Measurements from ENCODE around the gene WDR54.
A peak's percentile ranks its signal among the peaks of the same experiment; 100 is the strongest.

The WDR54 gene

DNA sequence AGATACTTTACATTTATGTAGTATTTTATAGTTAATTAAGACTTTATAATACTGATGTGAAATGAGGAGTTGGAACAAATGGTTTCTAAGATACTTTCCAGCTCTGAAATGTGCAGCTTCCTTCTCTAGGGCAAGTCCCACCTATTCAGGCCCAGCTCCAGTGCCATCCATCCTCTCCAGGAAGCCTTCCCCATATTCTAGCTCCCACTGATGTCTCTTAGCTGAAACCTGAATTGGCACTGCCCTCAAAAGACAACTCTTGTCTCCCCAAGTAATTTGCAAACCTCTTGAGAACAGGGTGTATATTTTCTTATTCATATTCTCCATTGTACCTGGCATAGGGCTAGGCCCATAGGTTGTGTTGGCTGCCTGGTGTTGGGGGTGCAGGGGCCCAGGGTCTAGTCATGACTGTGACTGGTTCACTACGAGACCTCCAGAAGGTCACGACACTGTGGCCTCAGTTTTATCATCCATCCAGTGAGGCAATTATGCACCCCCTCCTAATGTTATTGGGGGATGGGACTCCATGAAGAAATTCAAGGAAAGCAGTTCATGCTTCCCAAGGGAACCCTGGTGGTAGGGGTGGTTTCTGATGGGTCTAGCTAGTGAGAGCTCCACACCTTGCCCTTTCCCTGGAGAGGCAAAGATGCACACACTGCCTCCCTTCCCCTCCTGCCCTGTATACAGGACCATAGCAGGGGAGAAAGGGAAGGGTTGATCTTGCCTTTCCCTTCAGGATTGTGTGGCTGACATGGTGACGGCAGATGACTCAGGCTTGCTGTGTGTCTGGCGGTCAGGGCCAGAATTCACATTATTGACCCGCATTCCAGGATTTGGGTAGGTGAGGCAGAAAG, 2.8 kb downstream of the WDR54 start:
- Histone ChIP-seq H3K4me3 (ENCODE audit: low read depth, low read length) (no peak overlapping the region), H3K9me3 (ENCODE audit: control insufficient read depth, insufficient read depth, low read depth, low read length) (no peaks in the 10 kb centered on the region), H3K36me3 (ENCODE audit: control insufficient read depth in 2 of 2, insufficient read depth in 1 of 2, low read length in 2 of 2) (peaks cover 15 to 57% of the 10 kb centered on the region in 2 experiments; a peak in 2 of 3 replicates), H3K4me1 (ENCODE audit: control insufficient read depth, insufficient read depth, low read length) (no peaks in the 10 kb centered on the region; the same call in 1 of the 2 replicates), H3K27ac (ENCODE audit: extremely low read depth, low read depth, low read length) (no peak overlapping the region)
- POLR2A ChIA-PET = interaction anchor here (0.5 to 3.3 kb wide), 4 partner anchors 16 to 34 kb away, joined by 4 to 17 read pairs (median 6); partner anchors contain the start of gene WBP1
- CTCF ChIA-PET = interaction anchor here (0.6 to 0.9 kb wide), 2 partner anchors 26 to 161 kb away, joined by 3 read pairs; no protein-coding TSS in a partner anchor
- TF ChIP-seq ZNF571 (tag by site-specific recombination; IDR thresholded peaks at IDR 0.05) (no peak), ZNF157 (tag by site-specific recombination; IDR thresholded peaks at IDR 0.05) (no peak), ZNF747 (tag by site-specific recombination; IDR thresholded peaks at IDR 0.05) (no peak), ZNF76 (tag by site-specific recombination; IDR thresholded peaks at IDR 0.05; ENCODE audit: borderline replicate concordance, low read depth) (no peak), ZNF585B (tag by site-specific recombination; IDR thresholded peaks at IDR 0.05) (no peak), PRDM1 (tag by site-specific recombination; IDR thresholded peaks at IDR 0.05) (peak; percentile 65), ZSCAN16 (tag by site-specific recombination; IDR thresholded peaks at IDR 0.05) (no peak)
- TF ChIP-seq, protein P1, sequence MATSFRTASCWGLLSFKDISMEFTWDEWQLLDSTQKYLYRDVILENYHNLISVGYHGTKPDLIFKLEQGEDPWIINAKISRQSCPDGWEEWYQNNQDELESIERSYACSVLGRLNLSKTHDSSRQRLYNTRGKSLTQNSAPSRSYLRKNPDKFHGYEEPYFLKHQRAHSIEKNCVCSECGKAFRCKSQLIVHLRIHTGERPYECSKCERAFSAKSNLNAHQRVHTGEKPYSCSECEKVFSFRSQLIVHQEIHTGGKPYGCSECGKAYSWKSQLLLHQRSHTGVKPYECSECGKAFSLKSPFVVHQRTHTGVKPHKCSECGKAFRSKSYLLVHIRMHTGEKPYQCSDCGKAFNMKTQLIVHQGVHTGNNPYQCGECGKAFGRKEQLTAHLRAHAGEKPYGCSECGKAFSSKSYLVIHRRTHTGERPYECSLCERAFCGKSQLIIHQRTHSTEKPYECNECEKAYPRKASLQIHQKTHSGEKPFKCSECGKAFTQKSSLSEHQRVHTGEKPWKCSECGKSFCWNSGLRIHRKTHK (tag by site-specific recombination; IDR thresholded peaks at IDR 0.05) = no peak

DNA sequence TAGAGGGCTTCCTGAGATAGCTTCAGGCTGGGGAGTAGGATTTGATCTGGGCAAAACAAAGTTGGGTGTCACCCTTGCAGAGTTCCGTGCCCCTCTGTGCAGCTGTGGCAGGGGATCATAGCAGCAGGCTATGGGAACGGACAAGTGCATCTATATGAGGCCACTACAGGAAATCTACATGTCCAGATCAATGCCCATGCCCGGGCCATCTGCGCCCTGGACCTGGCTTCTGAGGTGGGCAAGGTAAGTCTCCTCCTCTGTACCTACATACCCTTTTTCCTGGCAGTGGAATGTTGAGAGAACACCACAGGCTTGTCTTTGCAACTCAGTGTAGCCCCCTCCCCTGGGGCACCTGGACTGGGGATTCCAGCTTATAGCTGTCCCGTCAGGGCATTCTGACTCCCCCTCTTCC, 3.5 kb downstream of the WDR54 start:
- ChIA-PET POLR2A (interaction anchor here (1.6 to 3.3 kb wide), 3 partner anchors 15 to 34 kb away, joined by 5 to 17 read pairs (median 8); partner anchors contain the start of gene WBP1), CTCF (interaction anchor here (0.9 kb wide), 1 partner anchor 27 kb away, joined by 3 read pairs; no protein-coding TSS in a partner anchor)
- H3K4me3 ChIP-seq (ENCODE audit: low read depth, low read length) = no peak overlapping the region
- peaks cover 16 to 63% of the 10 kb centered on the region in 2 experiments; a peak in 2 of 3 replicates for H3K36me3 ChIP-seq (ENCODE audit: control insufficient read depth in 2 of 2, insufficient read depth in 1 of 2, low read length in 2 of 2)
- H3K4me1 ChIP-seq (ENCODE audit: control insufficient read depth, insufficient read depth, low read length) = no peaks in the 10 kb centered on the region; the same call in 1 of the 2 replicates
- TF ChIP-seq MZF1 (tag by site-specific recombination; IDR thresholded peaks at IDR 0.05; ENCODE audit: borderline replicate concordance) (no peak), ZNF10 (tag by site-specific recombination; IDR thresholded peaks at IDR 0.05) (no peak), ZNF561 (tag by site-specific recombination; IDR thresholded peaks at IDR 0.05; ENCODE audit: borderline replicate concordance) (no peak), ZNF114 (tag by site-specific recombination; IDR thresholded peaks at IDR 0.05) (no peak), ZSCAN23 (tag by site-specific recombination; IDR thresholded peaks at IDR 0.05) (no peak), EGR2 (tag by site-specific recombination; IDR thresholded peaks at IDR 0.05; ENCODE audit: low read depth) (no peak), ZFP3 (tag by site-specific recombination; IDR thresholded peaks at IDR 0.05; ENCODE audit: low read depth) (no peak), ZBTB21 (tag by site-specific recombination; IDR thresholded peaks at IDR 0.05) (no peak), ZNF514 (tag by site-specific recombination; IDR thresholded peaks at IDR 0.05) (no peak)
- TF ChIP-seq, protein P2, sequence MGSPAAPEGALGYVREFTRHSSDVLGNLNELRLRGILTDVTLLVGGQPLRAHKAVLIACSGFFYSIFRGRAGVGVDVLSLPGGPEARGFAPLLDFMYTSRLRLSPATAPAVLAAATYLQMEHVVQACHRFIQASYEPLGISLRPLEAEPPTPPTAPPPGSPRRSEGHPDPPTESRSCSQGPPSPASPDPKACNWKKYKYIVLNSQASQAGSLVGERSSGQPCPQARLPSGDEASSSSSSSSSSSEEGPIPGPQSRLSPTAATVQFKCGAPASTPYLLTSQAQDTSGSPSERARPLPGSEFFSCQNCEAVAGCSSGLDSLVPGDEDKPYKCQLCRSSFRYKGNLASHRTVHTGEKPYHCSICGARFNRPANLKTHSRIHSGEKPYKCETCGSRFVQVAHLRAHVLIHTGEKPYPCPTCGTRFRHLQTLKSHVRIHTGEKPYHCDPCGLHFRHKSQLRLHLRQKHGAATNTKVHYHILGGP (tag by site-specific recombination; IDR thresholded peaks at IDR 0.05) = no peak
- TF ChIP-seq, protein P1 (tag by site-specific recombination; IDR thresholded peaks at IDR 0.05) = no peak
- TF ChIP-seq, protein P3, sequence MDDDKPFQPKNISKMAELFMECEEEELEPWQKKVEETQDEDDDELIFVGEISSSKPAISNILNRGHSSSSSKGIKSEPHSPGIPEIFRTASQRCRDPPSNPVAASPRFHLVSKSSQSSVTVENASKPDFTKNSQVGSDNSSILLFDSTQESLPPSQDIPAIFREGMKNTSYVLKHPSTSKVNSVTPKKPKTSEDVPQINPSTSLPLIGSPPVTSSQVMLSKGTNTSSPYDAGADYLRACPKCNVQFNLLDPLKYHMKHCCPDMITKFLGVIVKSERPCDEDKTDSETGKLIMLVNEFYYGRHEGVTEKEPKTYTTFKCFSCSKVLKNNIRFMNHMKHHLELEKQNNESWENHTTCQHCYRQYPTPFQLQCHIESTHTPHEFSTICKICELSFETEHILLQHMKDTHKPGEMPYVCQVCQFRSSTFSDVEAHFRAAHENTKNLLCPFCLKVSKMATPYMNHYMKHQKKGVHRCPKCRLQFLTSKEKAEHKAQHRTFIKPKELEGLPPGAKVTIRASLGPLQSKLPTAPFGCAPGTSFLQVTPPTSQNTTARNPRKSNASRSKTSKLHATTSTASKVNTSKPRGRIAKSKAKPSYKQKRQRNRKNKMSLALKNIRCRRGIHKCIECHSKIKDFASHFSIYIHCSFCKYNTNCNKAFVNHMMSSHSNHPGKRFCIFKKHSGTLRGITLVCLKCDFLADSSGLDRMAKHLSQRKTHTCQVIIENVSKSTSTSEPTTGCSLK (tag by site-specific recombination; IDR thresholded peaks at IDR 0.05) = no peak
- no peaks in the 10 kb centered on the region for H3K9me3 ChIP-seq (ENCODE audit: control insufficient read depth, insufficient read depth, low read depth, low read length)
- H3K27ac ChIP-seq (ENCODE audit: extremely low read depth, low read depth, low read length) = no peak overlapping the region
